HG03520 (cell line): ENCODE results near the gene IKZF5.

Experiments
- ATAC-seq: cut with Tn5 transposase; IDR thresholded peaks from one replicate; pipeline ENCODE4 v1.9.1; 2021; ENCODE audit warnings: mild to moderate bottlenecking, moderate library complexity; ENCODE audit not compliant: unreplicated experiment

Gene IKZF5

DNA sequence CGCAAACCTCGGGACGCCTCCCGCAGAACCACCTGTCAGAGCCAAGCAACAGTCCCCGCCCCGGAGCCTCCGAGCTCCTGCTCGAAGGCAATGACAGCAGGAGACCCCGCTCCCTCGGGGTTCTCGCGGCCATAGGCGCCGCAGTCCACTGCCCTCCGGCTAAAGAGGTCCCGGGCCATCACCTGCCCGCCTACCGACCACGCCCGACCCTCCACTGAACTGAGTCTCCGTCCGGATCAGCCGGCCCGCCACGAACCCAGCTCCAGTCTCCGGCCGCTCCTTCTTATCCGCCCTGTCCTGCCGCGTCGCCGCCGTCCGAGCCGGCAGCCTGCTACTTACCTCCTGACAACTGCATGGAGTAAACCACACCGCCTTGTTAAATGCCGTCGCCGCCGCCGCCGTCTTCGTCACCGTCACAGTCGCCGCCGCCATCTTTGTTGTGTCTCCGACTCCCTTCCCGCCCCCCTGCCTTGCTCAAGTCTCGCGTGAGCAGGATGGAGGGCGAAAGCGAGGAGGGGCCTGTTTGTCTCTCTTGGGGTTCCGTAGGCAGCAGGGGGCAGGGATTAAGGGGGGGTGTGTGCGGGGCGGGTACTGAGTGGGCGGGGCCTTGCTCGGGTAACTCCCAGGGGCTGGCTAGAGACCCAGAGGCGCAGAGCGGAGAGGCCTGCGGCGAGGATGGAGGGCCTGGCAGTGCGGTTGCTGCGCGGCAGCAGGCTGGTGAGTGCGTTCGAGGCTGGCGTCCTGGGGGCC lies at the start of gene IKZF5, which contains the start of gene ACADSB:
TSS of gene IKZF5 (minus strand) at position 441 of the 750 bp plus-strand sequence. CDS start 10,170 bp downstream, outside the sequence.
TSS of gene ACADSB (plus strand) at position 652 of the 750 bp plus-strand sequence. CDS start at position 676, 24 bp downstream.
- peak; percentile 78 for ATAC-seq

- ATAC-seq = no peak
These were observed 49.4 kb upstream of the IKZF5 start for GRCh38 chr10:123057968-123058367.

GRCh38 chr10:123045961-123046731 lies 37.6 kb upstream of the IKZF5 start:
- no peak for ATAC-seq

DNA sequence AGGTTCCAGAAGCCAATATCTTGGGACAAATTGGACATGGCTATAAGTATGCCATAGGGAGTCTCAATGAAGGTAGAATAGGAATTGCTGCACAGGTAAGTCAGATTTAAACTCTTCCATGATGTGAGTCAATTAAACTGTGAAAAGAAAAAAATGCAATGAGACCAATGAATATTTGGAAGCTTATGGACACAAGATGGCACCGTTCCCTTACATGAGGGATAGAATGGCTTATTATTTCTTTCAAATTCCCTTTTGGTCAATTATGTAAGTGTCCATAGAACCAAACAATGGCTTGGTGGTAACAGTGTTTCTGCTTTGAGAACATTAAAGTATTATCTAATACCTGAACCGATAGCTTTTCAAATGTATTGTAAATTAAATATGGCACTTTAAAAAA lies 35.8 kb upstream of the IKZF5 start:
- ATAC-seq = no peak

DNA sequence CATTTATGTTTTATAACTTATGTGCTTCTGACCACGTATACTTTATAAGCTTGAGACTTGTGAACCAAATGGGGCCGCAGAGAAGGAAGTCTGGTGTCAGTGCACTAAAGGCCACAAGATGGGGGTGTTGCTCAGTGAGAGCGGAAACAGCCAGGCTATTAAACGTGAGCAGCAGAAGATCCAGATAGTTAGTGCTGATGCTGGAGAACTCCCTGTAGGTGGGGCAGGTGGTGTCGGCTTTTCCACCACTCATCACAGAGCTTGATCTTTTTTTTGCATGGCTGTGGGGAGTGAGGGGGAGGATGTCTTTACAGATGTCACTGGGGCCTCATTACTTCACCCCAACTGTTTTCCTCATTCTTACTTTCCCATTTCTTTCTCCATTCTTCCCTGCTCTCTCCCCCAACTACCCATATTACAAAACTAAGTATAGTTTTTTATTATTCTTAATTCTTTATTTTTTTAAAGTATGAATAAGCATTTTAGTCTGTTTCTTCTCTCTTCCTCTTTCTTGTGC lies 34.9 kb upstream of the IKZF5 start:
- ATAC-seq = peak; percentile 74

- ATAC-seq = peak; percentile 11
These were observed 34.3 kb upstream of the IKZF5 start for GRCh38 chr10:123042708-123043408.

DNA sequence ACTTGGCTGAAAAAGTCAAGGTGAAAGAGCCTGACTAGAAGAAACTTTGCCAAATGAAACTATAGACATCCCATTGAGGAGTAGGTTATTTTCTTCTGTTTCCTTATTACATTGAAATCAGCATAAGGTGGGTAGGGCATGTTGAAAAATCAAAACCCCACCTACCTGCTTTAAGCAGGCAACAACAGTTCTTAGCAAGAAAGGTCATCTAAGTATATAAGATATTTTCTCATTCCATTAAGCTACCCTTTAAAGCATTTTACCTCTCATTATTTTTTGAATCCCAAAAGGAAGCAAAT lies 31.0 kb upstream of the IKZF5 start:
- no peak for ATAC-seq

GRCh38 chr10:123038782-123039631 lies 30.4 kb upstream of the IKZF5 start:
- no peak for ATAC-seq

GRCh38 chr10:123035467-123036086 lies 27.0 kb upstream of the IKZF5 start:
- no peak for ATAC-seq

- ATAC-seq = no peak
These were observed 25.7 kb upstream of the IKZF5 start for GRCh38 chr10:123034332-123034731.

DNA sequence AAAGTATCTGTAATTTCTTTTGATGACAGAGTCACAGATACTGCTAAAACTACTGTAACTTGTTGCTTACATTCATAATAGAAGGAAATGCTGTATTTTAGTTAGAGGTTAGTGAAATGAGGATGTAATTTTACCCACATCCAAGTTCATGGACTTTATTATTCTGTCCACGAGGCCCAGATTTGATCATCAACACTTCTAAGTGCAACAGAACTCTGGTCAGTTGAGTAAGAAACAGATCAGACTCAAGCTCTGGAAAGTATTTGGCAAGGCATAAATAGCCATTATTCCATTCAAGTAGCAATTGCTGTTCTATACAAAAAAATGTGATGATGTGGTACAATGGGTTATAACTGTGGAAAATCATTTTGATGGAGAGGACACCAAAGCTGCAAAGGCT lies 22.5 kb upstream of the IKZF5 start:
- ATAC-seq = no peak

- no peak for ATAC-seq
These were observed 19.3 kb upstream of the IKZF5 start for GRCh38 chr10:123027861-123028260.

DNA sequence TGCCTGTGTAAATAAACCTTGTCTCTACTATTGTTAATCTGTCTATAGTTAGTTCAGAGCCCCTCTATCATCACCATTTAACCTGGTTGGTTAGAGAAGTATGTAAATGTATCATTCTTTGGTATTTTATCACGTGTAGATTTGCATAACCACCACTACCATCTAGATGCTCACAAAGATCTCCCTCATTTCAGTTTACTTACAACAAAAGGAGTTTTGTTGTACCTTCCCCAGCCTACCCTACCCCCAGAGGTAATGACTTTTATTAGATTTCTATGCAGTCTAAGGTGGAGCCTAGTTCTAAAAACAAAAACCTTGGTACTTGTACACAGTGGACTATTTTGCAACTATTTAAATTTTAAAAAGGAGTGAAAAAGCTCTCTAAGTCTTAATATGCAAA lies 17.7 kb upstream of the IKZF5 start:
- no peak for ATAC-seq

DNA sequence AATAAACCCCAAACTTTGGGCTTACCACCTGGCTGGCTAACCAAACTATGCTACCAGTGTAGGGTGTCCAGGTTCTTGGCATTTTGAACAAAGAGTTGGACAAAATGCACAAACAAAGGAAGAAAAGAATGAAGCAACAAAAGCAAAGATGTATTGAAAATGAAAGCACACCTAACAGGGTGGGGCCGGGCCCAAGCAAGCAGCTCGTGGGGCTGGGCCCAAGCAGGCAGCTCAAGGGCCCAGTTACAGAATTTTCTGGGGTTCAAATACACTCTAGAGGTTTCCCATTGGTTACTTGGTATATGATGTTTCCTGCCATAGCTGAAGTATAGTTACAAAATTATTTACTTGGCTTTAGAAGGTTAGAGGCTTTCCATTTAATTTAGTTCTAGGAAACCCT lies 15.9 kb upstream of the IKZF5 start:
- ATAC-seq = no peak

- no peak for ATAC-seq
These were observed 12.9 kb upstream of the IKZF5 start for GRCh38 chr10:123021517-123021916.

DNA sequence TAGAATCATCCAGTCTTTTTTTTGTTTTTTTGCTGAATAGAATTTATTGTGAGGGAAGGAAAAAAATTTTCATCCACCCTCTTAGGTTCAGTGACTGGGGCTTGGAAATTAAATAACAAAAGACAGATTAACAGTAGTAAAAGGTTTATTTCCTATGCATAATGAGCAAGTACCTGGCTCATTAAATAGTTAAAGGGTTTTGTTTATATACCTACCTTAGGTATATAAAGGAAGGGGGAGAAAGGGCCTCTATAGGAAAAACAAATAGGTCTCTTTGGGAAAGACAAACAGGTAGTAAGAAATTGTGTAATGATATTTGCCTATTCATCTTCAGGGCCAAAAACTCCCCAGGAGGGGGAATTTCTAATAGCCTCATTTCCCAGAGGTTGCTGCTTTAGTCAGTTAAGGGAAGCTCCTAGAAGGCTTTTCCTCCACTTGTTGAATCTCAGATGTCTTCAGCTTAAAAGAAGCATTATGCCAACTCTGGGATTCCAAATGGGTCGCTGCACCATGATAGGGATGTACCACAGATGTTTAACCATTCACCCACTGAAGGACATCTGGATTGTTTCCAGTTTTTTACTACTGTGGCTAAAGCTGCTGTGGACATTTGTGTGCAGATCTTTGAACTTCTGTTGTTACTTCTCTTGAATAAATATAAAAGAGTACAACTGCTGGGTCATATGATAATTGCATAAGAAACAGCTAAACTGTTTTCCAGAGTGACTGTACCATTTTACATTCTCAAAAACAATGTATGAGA lies 11.5 kb upstream of the IKZF5 start:
- no peak for ATAC-seq

DNA sequence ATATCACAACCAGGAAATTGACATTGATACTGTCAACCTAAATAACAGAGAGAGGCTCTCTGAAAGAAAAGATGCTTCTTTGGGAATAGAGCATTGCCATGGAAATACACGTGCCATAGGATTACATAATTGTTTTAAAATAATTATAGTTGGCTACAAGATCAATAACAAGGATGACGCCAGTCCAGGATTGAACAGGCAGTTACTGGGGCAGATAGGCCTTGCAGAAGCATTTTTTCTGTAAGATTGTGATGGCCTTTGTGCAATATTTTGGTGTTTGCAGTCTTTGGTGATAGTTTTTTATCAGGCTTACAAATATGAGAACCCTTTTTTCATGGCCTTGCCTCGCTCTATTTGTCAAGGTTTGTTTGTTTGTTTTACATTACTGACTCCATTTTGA lies 10.7 kb upstream of the IKZF5 start:
- no peak for ATAC-seq

GRCh38 chr10:123018531-123018930 lies 9.9 kb upstream of the IKZF5 start:
- no peak for ATAC-seq

GRCh38 chr10:123017421-123018165 lies 9.0 kb upstream of the IKZF5 start:
- ATAC-seq = no peak
